GM19438 (cell line): Measurements from ENCODE around the gene MPP7.
A peak's percentile ranks its signal among the peaks of the same experiment; 100 is the strongest.
"Not testable (repeated sequence)": the region's sequence is repeated elsewhere in the genome, so short reads cannot be mapped to it uniquely, and the experiment has no call there.

Source experiments
- ATAC-seq: cut with Tn5 transposase; IDR thresholded peaks from one replicate; pipeline ENCODE4 v1.9.1; 2021; ENCODE audit warnings: low read depth; ENCODE audit not compliant: unreplicated experiment

MPP7 gene

DNA sequence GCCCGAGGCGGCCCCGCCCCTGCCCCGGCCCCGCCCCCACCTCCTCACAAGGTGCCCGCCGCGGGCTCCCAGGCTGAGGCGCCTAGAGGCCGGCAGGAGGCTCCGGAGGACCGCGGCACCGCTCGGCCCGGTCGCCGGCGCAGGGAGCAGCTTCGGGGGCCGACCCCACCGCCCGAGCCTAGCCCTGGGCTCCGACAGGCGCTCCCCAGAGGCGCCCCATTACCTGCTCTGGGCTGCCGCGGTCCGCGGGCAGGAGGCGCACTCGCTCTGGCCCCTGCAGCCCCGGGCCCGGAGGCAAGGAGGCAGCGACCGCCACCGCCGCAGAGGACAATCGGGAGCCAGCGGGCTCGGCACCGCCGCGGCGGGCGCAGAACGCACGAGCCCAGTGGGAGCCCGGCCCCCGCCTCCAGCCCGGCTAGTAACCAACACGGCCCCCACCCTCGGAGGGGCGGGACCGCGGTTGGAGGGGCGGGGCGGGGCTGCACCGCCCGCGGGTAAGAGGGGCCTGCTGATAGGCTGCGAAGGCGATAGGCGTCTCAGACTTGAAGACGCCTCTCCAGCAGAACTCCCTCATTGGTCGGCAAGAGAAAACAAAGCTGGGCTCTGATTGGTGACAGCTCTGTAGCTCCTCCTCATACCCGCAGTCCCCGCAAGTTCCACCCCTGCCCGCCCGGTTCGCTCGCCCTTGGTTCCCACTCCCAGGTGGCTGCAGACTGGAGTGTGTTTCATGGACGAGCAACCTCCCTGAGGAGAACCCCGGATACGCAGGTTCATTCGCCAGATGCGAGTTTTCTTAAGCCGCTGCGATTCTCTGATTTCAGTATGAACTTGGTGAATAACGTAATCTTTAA lies at the start of gene MPP7:
TSS of gene MPP7 (minus strand) at position 427 of the 851 bp plus-strand sequence. CDS start 64,460 bp downstream, outside the sequence.
- ATAC-seq: peak; percentile 99

DNA sequence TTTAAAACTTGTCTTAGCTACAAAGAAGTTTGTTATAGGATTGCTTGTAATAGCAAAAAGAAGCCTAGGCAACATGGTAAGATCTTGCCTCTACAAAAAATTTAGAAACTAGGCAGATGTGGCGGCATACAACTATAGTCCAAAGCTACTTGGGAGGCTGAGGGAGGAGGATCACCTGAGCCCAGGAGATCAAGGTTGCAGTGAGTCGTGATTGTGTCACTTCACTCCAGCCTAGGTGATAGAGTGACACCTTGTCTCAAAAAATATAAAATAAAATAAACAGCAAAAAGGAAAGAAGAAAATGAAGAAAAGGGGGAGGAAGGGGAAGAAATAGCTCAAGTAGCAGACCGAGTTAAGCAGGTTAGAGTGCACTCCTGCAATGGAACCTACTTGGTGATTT lies 47.0 kb upstream of the MPP7 start:
- ATAC-seq: no peak

DNA sequence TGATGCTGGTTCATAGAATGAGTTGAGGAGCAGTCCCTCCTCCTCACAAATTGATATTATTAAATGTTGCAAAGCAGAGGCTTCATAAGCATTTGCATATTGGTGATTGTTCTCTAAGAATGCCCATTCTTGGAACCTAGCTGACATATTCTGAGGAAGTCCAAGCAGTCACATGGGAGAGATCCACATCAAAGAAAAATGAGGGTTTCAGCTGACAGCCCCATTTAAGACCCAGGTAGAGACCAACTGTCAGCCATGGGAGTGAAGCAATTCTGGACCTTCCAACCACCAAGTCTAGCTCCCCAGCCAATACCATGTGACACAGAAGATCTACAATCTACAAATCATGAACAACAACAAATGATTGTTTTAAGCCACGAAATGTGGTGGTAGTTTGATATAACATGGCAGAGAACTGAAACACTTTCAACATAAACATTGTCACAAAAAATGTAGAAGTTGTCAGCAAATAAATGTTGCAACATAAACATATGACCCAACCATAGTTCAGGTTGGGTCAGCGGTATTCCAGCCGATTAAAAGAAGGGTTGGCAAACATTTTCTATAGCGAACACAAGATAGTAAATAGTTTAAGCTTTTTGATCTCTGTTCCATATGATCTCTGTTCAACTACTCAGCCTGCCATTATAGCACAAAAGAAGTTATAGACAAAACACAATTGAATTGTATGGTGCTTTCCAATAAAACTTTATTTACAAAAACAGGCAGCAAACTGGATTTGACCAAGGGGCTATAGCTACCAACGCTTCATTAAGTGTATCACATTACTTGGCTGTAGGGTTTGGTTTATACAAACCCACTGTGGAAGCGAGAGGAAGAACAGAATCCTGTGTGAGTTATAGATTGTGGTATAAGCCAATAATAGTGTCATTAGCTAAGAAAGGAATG lies 41.4 kb upstream of the MPP7 start:
- ATAC-seq: no peak

DNA sequence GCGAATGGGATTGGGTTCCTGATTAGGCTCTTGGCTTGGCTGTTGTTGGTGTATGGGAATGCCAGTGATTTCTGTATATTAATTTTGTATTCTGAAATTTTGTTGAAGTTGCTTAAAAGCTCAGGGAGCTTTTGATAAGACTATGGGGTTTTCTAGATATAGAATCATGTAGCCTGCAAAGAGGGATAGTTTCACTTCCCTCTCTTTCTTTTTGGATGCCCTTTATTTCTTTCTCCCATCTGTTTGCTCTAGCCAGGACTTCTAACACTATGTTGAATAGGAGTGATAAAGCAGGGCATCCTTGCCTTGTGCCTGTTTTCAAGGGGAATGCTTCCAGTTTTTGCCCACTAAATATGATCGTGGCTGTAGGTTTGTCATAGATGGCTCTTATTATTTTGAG lies 40.4 kb upstream of the MPP7 start:
- ATAC-seq: no peak

DNA sequence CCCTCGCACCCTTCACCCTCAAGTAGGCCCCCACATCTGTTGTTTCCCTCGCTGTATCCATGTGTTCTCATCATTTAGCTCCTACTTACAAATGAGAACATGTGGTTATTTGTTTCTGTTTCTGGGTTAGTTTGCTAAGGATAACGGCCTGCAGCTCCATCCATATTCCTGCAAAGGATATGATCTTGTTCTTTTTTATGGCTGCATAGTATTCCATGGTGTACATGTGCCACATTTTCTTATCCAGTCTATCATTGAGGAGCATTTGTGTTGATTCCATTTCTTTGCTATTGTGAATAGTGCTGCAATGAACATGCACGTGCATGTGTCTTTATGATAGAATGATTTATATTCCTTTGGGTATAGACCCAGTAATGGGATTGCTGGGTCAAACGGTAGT lies 38.8 kb upstream of the MPP7 start:
- ATAC-seq: not testable (repeated sequence)

DNA sequence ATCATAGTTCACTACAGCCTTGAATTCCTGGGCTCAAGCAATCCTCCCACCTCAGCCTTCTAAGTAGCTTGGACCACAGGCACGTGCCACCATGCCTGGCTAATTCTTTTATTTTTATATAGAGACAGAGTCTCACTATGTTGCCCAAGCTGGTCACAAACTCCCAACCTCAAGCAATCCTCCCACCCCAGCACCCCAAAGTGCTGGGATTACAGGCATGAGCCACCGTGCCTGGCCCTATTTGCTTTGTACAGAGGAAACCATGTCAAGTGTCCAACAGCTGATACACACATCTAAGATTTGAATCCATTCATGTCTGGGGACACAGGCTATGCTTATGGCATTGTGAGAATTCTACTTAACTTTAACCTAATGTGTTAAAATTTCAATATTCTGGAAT lies 29.9 kb upstream of the MPP7 start:
- ATAC-seq: no peak

DNA sequence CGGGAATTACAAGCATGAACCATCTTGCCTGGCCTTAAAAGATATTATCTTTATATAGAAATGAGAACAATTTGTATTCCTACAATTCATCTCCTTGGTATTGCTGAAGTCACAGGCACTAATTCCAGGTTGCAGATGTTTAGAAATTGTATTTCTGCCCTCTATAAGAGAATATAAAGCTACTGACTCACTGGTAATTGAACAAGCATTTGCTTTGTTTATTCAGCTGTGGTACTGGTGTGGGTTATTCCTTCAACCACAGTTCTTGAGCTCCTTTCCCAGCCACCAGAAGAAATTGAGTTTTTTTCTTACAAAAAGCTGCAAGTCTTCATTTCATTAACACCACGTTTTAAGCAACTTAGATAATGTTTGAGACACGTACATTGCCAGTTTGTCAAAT lies 29.0 kb upstream of the MPP7 start:
- ATAC-seq: no peak

DNA sequence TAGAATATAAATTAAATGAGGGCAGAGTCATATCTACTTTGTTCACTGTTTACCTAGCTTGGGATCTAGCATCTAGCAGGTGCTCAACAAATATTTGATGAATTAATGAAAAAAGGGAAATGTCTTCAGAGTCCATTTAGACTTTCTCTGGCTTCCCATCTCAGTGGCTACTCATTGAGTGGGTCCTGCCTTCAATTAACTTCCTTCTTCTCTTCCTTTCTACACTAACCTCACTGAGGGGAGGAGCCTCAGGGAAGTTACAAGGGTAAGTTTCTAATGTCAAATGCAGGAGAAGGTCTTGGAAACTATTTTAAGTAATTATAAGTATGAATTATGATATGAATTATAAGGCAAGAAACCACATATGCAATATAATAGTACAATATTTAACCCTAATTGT lies 28.2 kb upstream of the MPP7 start:
- ATAC-seq: no peak

DNA sequence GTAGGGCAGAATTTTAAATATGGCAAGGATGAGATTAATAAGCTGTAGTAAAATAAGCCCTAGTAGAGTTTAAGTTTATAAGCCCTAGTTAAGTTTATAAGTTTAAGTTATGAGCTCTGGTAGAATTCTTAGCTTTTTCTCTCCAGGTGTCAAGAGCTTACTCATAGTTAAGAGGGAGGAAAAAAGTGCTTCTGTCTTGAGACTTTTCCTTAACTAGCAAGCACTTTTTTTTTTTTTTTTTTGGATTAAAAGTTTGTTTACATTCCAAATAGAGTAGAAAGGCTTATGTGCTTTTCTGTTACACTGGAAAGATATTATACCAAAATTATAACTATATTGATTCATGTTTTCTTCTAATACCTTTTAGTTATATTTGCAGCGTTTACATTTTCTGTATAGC lies 25.5 kb upstream of the MPP7 start:
- no peak for ATAC-seq

DNA sequence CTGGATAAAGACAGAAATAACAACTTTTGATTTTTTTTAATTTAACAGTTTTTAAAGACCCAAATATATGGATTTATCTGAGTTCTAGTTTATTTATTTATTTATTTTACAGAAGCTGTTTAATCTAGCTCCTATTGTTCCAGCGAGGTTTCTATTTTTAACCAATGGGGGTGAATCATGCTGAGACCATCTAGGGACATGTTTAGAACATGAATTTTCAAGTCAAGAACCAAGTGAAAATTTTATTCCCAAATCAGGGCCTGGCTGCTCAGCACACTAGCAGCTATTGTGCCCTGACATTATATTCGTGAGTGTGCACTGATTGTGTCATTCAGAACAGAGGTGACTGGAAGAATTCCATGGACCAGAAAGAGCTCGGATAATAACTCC lies 24.6 kb upstream of the MPP7 start:
- ATAC-seq: no peak

DNA sequence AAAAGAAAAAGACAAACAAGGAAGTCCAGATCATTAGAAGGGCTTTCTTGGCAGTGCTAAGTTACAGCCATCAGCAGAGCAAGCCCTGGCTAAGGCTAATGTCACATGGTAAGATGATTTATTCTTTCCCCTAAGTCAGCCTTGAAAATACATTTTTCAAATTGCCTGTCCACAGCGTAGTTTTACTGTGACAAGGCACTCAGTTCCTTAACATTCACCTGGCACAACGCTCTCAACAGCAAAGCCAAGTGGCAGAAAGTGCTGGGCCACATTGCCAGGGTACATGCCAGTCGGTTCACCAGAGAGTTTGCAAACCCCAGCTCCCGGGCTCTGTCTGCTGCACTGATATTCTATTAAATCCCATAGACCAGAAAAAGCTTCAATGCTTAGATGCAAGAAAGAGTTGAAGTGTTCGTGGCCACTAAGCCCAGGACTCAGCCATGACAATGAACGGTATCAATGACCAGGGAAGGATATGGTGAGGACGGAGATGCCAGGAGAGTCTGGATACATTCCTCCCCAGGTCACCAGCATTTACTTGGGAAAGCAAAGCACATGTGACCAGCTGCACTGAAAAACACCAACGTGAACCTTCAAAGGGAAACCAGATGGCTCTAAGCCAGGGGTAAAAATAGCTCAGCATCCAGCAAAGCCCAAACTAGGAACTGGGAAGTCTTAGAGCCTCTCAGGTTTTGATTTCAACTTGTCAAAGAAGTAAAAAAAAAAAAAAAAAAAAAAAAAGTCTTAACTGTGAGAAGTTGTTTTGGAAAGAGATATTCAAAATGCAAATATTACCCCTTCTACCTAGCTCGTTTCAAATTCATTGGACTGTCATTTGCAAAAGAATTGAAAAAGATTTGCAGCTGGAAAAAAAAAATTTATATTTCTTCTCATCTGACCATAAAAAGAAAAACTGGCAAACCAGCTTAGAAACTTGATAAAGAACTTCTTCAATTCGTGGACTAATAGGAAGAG lies 23.9 kb upstream of the MPP7 start:
- no peak for ATAC-seq

DNA sequence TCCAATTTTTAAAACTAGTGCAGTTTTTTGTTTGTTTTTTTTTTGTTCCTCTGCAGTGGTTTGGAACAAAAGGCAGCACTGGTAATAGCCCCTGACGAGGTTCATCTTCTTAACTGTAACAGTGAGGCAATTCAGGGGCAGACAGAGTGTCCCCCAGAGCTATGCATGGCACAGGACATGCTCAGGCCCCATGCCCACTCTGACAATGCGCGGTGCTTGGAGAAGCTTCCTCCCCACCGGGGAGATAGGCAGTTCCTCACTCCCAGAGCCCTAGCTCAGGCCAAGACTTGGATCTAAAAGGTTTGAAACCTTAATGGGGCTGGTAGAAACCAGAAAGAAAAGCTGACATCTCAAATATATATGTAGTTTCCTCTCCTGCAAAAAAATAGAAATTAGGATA lies 17.9 kb upstream of the MPP7 start:
- ATAC-seq: no peak

DNA sequence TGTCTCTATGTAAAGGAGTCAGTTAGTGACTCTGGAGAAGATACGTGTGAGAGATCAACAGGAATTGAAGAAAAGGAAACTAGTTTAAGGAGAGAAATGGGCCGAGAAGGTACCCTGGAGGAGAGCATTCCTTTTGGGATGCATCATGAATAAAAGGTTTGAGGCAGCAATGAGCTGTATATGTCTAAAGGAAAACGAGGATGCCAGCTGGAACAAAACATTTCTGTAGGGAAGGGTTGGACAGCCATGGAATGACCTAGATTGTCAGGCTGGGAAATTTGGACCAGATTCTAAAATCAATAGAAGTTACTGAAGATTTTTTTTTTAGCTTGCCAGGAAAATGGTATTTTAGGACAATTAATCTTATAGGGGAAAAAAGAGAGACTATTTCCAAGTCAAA lies 17.2 kb upstream of the MPP7 start:
- ATAC-seq: no peak

DNA sequence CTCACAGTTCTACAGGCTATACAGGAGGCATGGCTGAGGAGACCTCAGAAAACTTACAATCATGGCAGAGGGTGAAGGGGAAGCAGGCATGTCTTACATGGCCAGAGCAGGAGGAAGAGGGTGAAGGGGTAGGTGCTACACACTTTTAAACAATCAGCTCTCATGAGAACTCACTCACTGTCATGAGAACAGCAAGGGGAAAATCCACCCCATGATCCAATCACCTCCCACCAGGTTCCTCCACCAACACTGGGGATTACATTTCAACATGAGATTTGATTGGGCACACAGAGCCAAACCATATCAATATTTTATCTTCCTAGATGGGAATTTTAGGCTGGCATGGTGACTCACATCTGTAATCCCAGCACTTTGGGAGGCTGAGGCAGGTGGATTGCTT lies 16.2 kb upstream of the MPP7 start:
- not testable (repeated sequence) for ATAC-seq

DNA sequence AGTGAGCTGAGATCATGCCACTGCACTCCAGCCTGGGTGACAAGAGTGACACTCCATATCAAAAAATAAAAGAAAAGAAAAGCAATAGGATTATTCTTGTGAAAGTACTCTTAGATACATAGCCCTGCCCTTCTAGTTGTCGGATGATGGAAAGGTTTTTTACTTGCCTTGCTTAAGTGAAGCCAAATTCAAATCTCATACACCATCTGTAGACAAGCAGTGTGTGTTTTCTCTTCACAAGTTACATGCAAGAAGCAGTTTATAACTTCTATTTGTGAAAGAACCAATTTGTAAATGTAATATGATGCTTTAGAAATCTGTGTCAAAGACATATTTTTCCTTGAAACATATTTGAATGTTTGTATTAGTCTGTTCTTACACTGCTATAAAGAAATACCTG lies 15.8 kb upstream of the MPP7 start:
- no peak for ATAC-seq

DNA sequence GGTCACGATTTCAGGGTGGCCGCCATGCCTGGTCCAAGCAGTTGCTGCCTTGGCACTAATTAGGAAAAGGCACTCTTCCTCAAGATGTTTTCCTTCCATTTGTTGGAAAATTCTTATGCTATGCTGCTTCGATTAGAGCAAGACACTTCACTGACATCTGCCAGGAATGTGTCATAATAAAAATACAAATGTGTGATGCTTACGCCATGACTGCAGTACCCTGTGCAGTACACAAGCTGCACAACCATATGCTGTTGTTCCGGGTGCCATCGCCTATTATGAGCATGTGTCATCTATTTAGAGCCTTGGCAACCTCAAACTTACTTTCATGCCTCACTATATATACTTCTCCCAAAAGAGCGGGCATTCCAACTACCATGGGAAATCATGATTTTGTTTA lies 14.9 kb upstream of the MPP7 start:
- no peak for ATAC-seq

DNA sequence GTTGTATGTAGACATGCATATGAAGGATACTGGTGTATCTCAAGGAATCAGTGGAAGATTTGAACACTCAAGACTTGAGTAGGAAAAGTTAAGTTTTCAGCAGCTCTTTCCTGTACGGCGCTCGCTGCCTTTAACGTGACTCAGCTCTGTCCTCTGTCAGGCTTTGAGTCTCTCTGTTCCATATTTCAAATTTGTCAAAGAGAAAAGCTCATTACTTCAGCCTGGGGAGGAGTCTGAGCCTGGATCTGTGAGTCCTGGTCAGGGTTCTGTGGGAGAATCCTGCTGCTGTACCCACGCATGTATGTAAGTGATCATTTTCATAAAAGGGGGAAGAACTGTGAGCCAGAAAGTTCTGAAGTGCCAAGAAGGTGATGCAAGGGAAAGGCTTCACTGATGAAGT lies 13.8 kb upstream of the MPP7 start:
- ATAC-seq: no peak

DNA sequence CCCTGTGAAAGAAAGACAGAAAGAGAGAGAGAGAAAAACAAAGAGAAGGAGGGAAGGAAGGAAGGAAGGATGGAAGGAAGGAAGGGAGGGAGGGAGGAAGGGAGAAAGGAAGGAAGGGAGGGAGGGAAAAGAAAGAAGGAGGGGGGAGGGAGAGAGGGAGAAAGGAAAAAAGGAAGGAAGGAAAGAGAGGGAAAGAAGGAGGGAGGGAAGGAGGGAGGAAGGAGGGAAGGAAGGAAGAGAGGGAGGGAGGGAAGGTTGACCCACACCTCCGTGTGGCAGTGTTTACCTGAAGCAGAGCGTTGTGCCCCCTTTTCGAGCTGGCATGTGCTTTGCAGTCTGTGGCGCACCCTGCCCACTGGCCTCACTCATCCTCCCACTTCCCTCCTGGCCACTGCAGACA lies 12.3 kb upstream of the MPP7 start:
- no peak for ATAC-seq

DNA sequence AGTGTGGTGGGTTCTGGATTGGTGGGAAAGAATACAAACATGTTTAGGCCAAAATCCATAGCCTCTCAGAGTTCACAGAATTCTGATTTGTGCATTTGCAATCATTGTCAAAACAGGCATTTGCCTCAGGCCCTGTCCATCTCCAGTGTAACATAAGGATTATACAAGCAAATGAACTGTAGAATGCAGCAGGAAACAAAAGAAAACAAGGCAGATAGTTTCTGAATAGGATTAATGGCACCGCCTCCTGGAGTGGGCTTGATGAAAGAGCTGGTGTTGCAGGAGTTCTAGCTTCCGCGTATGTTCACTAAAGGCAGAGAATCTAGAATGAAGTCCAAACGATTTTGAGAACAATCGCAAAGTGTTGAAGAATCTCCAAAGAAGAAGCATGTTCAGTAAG lies 11.3 kb upstream of the MPP7 start:
- no peak for ATAC-seq

DNA sequence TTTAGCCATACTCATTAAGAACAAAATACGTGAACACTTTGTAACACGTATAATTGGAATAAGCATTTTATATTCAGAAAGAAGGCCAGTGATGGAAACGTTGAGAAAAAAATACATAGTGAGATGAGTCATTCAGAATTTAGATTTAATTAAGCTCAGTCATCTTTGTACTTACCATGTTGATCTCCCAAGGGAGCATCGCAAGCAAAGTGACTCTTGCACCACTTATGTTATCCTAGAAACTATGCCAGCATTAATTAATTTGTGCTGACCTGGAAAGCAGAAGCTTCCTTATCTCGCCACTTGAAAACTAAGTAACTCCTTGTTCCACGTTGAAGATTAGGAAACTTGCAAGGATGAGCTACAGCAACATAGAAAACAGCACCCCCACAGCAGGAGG lies 9.7 kb upstream of the MPP7 start:
- no peak for ATAC-seq

DNA sequence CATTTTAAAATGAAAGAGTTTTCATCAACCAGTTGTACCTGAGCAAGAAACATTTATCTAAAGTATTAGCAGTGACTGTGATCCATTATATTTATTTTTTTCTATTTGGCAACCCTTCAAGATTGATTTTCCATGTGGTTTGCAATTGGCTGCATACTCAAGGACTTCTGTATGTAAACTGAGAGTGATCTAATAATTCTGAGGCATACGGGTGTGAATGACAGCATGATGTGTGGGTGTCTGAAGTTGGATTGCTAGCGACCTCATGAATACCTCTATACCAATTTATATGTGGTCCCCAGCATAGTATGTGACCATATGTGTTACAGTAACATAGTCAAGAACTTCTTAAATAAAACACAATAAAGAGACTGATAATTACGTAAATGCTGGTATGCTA lies 8.2 kb upstream of the MPP7 start:
- no peak for ATAC-seq
